Activated effector memory CD4-positive, alpha-beta T cell treated with anti-CD3 and anti-CD28 coated beads, Interleukin-2, amount 50 U/mL, for 16 hours (primary cell): ENCODE measurements around the gene CIC.
"Not testable (repeated sequence)": the region's sequence is repeated elsewhere in the genome, so short reads cannot be mapped to it uniquely, and the experiment has no call there.

Experiments used
- DNase-seq: peaks from one replicate; pipeline ENCODE4 v3.0.0-alpha.2; 2020

CIC gene

DNA sequence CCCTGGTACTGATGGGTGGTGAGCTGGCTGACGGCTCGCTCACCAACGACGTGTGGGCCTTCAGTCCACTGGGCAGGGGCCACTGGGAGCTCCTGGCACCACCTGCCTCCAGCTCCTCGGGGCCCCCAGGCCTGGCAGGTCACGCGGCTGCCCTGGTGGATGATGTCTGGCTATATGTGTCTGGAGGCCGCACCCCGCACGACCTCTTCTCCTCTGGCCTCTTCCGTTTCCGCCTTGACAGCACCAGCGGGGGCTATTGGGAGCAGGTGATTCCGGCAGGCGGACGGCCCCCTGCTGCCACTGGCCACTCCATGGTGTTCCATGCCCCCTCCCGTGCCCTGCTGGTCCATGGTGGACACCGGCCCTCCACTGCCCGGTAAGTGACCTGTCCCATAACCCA is 66.9 kb downstream of the CIC start:
- DNase-seq: no peak

DNA sequence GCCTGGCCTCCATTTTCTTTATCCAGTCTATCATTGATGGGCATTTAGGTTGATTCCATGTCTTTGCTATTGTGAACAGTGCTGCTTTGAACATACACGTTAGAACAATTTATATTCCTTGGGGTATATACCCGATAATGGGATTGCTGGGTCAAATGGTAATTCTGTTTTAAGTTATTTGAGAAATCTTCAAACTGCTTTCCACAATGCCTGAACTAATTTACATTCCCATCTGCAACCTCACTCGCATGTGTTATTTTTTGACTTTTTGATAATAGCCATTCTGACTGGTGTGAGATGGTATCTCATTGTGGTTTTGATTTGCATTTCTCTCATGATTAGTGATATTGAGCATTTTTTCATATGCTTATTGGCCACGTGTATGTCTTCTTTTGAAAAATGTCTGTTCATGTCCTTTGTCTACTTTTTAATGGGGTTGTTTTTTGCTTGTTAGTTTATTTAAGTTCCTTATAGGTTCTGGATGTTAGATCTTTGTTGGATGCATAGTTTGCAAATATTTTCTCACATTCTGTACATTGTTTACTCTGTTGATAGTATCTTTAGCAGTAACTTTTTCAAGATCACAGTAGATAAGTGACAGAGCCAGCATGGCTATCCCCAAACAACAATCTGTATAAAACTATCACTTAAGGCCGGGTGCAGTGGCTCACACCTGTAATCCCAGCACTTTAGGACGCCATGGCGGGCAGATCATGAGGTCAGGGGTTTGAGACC is 70.2 kb downstream of the CIC start:
- not testable (repeated sequence) for DNase-seq

DNA sequence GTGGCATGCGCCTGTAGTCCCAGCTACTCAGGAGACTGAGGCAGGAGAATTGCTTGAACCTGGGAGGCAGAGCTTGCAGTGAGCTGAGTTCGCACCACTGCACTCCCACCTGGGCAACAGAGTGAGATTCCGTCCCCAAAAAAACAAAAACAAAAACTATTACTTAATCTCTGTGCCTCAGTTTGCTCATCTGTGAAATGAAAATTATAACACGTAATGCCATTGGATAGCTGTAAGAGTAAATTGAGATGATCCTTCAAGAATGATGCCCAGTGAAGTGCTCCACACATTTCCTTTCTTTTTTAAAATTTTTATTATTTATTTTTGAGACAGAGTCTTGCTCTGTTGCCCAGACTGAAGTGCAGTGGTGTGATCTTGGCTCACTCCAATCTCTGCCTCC is 70.9 kb downstream of the CIC start:
- DNase-seq: not testable (repeated sequence)

DNA sequence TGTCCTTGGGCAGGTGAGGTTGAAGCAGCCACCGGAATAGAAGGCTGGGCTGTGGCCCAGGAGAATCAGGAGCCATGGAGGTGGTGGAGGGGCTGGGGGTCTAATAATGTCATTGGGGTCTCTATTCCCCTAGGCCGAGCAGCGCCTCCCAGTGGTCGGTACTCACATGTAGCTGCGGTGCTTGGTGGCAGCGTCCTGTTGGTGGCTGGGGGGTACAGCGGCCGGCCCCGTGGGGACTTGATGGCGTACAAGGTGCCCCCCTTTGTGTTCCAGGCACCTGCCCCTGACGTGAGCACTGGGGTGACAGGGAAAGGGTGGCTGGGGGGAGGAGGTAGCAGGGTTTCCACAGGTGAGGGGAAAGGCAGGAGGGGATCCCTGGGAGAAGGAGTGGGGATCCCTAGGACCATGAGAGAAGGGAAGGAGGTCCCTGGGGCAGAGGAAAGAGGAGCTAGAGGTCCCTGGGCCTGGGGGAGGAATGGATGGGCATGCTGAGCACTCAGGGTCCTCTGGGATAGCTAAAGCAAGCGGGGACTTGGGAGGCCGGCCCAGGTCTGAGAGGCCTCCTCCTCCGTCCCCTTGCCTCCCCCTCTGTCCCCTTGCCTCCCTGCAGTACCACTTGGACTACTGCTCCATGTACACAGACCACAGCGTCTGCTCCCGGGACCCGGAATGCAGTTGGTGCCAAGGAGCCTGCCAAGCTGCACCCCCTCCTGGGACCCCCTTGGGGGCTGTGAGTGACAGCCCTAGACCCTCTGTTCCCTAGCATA is 74.5 kb downstream of the CIC start:
- DNase-seq: no peak

DNA sequence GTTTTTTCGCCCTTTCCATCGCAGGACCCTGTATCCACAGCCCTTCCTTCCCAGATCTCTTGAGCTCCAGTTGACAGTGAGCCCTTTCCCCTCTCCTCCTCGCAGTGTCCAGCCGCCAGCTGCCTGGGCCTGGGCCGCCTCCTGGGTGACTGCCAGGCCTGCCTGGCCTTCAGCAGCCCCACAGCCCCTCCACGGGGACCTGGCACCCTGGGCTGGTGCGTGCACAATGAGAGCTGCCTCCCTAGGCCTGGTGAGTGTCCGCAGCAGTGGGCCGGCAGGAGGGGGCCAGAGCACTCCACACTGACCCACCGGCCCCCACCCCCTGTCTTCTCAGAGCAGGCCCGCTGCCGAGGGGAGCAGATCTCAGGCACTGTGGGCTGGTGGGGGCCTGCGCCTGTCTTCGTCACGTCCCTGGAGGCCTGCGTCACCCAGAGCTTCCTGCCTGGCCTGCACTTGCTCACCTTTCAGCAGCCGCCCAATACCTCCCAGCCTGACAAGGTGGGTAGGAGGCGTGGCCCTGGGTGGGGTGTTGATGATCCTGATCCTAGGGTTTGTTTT is 75.4 kb downstream of the CIC start:
- DNase-seq: no peak
